ENCODE measurements around the gene VDAC1.
"Not testable (repeated sequence)": the region's sequence is repeated elsewhere in the genome, so short reads cannot be mapped to it uniquely, and the experiment has no call there.

Gene VDAC1

DNA sequence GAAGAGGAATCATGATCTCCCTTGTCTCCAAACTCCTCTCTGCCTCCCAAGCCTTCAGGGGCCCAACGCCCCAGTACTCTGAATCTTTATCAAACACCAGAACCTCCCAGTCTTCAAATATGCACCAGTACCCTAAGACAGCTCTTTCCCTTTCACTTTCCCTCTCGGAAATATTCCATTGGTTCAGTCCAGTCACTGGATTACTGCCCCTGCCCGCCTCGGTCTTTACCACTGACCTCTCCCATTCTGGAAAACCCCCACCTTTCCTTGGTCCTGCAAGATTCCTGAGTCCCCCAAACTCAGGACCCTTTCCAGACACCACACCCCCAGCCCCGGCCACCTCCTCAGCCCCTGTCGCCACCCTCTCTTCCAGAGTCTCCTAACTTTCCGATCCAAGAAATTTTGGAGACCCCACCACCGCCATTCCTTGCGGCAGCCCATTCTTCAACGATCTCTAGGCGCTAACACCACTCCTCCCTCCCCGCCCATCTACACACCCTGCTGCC lies 37.0 kb downstream of the VDAC1 start:
- no peak for DNase-seq (ENCODE audit: low spot score)

DNA sequence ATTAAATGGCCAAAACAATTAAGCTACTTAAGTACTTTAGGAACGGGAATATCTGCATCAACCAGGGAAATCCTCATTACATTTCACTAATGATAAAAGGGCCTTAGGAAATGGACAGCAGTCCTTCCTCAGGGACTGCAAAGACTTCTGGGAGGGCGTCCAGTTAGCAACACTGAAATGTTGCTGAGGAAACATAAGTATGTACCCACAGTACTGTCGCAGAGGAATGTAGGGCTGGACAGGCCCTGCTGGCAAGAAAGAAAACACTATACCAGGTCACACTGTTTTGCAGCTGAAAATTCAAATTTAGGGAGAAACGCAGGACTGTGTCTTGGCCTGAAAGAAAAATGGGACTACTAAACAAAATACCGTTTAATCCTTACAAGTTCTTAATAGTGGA lies 37.7 kb downstream of the VDAC1 start:
- DNase-seq (ENCODE audit: low spot score): no peak

- no peak for DNase-seq (ENCODE audit: low spot score)
These were observed 38.7 kb downstream of the VDAC1 start for GRCh38 chr5:133966090-133966489.

- no peak for DNase-seq (ENCODE audit: low spot score)
These were observed 41.2 kb downstream of the VDAC1 start for GRCh38 chr5:133963493-133964128.

- DNase-seq (ENCODE audit: low spot score): no peak
These were observed 41.8 kb downstream of the VDAC1 start for GRCh38 chr5:133962801-133963476.

- DNase-seq (ENCODE audit: low spot score): no peak
These were observed 42.6 kb downstream of the VDAC1 start for GRCh38 chr5:133962131-133962530.

- DNase-seq (ENCODE audit: low spot score): no peak
These were observed 45.1 kb downstream of the VDAC1 start for GRCh38 chr5:133959643-133960042.

GRCh38 chr5:133957591-133957990 lies 47.2 kb downstream of the VDAC1 start:
- DNase-seq (ENCODE audit: low spot score): no peak

DNA sequence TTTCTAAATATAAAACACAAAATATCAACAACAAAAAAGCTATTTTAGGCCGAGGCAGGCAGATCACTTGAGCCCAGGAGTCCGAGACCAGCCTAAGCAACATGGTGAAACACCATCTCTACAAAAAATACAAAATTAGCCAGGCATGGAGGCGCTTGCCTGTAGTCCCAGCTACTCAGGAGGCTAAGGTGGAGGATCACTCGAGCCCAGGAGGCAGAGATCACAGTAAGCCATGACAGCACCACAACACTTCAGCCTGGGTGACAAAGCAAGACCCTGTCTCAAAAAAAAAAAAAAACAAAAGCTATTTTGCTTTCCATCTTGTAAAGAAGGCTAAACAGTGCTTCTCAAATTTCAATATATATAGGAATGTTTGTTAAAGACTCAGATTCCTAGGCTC lies 47.7 kb downstream of the VDAC1 start:
- no peak for DNase-seq (ENCODE audit: low spot score)

DNA sequence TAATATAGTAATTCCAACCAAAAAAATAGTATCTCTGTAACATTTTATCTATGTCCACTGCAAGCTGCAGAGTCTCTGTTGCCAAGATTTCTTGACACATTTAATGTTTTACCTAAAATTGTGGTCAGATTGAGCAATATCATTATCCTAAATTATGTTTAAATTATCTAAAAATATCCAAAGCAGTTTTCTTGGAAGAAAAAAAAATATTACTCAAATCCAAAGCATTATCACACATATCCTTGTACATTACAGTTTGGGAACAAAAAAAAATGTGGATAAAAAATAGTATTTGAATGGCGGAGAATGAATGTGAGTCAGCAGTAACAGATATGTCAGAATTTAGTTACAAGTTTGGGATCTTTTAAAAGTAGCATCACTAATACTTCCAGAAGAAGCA lies 48.6 kb downstream of the VDAC1 start:
- DNase-seq (ENCODE audit: low spot score): not testable (repeated sequence)

GRCh38 chr5:133953568-133954145 lies 51.1 kb downstream of the VDAC1 start:
- DNase-seq (ENCODE audit: low spot score): no peak

DNA sequence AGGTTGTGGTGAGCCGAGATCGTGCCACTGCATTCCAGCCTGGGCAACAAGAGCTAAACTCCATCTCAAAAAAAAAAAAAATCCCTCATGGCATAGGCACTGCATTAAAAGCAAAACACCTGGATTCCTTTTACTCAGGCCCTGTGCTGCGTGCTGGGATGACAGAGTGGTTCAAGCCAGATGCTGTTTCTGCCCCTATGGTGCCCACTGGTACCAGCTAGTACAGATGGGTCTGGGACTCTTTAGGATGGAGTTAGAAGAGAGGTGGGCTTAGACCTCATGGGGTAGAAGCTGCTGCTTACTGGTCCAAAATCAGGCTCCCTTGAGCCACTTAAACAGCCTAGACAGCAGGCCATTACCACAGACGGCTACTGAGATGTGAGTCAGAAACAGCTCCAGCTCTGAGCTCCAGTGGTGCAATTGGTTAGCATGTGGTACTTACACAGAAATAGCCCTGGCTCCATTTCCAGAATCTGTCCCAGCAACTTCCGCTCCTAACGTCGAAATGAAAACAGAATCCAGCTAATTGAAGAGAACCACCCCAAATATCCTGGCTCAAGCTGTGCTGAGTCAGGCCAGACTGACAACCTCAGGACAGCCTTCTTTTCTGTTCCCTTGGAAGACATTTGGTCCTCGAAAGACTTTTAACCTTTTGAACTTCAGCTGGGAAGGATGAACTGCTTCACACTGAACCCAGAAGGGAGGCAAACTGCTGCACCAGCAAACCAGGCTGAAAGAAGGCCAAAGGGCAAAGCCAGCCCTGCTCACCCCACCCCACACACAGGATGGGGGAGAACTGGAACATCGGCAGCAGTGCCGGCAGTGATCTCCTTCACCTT lies 51.8 kb downstream of the VDAC1 start:
- DNase-seq (ENCODE audit: low spot score): no peak

DNA sequence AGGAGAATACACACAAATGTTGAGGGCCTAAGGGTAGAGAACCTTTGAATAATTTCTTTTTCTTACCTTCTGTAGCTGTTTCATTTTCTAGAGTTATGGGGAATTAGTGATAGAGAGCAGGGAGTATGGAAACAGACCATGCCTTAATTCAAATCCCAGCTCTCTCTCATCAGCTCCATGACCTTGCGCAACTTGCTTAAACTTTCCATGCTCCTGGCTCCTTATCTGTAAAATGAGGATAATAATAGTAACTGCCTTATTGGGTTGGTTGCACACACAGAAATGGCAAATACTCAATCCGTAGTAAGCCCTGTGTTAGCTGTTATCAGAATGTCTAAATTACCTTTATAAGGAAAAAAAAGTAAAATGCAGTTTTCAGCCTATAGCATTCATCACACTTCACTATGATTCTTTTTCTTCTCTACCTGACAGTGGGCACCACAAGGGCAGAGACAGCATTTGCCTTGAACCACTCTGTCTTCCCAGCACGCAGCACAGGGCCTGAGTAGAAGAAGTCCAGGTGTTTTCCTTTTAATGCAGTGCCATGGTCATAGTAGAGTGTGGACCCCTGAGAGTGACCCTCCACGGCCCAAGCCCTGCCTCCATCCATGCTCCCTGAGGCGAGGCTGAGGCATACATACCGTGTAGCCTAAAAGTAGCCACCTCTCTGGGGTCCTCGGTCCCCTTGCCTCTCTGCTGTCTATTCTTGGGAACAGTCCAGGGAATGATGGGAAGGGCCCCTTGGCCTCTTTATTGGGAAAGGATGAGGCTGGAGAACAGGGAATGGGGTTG lies 53.8 kb downstream of the VDAC1 start:
- no peak for DNase-seq (ENCODE audit: low spot score)

DNA sequence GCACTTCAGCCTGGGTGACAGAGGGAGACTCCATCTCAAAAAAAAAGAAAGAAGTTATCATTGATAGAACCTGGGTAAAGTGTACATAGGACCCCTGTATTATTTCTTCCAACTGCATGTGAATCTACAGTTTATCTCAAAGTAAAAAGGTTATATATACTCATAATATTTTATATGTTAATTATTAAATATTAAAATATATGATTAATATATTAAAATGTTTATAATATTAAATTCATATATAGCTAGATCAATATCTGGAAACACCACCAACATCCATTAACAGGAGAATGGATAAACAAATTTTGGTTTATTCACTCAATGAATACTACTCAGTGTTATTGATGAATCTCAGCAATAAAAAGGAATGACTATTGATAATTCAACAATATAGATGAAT lies 56.1 kb downstream of the VDAC1 start:
- DNase-seq (ENCODE audit: low spot score): no peak

DNA sequence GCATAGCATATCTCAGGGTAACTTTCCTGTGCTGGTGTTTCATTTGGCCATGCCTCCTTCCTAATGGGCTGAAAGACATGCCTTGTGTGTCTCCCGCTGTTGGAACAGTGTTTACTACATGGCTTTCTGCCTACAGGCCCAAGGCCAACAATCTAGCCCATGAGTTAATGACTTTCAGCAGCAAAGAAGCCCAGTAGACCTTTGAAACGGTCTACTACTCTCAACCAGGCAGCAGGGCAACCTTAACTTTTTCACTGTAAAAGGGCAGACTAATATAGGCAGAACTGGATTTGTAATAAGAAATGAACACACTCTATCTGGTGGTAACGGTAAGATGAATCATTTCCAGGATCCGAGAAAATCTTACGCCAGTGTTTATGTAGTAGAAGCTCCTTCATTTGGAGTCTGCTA lies 57.3 kb downstream of the VDAC1 start:
- DNase-seq (ENCODE audit: low spot score): no peak

- no peak for DNase-seq (ENCODE audit: low spot score)
These were observed 59.2 kb downstream of the VDAC1 start for GRCh38 chr5:133945568-133945967.

DNA sequence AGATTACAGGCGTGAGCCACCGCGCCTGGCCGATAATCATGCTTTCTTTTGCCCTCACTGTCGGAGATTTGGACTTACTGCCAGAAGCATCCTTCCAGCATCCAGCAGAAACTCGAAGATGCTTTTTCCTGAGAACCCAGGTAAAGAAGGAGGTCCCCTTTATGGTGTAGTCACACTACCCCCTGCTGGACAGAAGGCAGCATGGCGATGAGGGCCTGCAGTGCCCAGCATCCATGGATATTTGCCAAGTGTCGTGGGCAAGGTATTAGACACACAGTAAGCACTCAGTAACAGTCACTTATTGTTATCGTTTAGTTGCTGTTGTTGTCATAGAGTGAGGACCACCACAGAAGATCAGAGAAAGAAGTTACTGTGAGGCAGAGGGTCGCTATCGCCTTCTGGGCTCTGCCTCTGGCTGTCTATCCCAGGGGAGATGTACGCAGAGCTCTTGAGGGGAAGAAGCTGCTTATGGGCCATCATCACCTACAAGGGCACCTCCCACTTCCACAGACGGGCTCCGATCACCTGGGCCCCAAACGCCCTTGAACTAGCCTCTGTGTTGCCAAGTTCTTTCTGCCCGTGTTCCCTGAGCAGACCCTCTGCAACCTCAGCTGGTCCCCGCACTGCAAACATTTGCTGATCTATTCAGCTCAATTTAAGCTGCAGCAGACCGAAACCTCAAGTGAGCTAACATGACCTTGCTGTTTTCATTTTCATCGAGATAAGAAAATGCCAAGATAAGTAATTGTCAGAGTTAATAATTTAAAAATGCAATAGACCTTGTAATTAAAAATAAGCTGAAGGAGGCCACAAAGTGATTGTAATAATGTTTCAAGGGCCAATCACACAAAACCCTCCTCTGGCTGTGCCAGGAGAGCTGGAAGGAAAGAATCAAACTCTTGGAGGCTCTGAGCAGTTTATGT lies 60.3 kb downstream of the VDAC1 start:
- DNase-seq (ENCODE audit: low spot score): peak; percentile 66

- no peak for DNase-seq (ENCODE audit: low spot score)
These were observed 61.3 kb downstream of the VDAC1 start for GRCh38 chr5:133943475-133943817.

DNA sequence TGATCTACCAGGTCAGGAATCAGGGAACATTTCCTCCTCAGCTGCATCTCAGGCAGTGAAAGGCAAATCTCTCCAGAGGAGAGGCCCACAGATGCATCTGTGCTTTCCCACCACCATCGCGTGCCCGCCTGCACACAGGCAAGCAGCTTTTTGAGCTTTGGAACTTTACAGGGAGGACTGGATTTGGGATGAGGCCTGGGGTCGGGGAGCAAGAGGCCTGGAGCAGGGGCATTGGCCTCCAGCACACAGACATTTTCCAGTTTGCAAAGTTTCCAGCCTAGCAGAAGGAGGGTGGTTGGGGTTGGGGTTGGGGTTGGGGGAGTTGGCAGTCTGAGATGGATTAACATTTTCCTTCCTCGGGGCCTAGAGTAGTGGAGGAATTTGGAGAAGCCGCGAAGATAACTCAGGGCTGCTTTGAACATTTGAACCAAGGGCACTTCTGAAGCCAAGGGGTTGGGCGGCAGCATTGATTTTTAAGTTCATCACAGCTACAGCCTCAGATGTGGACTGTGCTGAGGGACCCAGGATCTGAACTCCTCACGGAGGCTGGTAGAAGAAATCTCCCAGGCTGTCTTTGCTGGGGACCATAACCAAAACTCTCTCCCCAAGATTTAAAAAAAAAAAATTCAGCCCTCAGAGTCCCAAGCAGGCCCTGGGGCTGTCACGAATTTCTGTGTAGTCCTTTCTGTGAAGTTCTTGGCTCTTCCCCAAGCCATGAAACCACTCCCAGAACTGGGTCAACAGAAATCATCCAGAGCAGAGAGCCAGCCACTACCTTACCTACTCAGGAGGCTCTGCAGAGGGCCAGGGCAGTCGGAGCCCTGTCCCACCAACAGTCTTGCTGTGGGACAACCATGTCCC lies 61.9 kb downstream of the VDAC1 start:
- DNase-seq (ENCODE audit: low spot score): no peak

All from kidney capillary endothelial cell (primary cell).